Measurements from ENCODE around the gene KCTD1. TPM values are rescaled to one million over a fixed set of nuclear protein-coding genes. Genes with fewer than 3 reads are reported as not detected.

Gene KCTD1
- total and polyA plus RNA-seq, 2 of the 4 experiments (the other 2 are of a cell fraction), result 5.0 to 5.8 TPM

DNA sequence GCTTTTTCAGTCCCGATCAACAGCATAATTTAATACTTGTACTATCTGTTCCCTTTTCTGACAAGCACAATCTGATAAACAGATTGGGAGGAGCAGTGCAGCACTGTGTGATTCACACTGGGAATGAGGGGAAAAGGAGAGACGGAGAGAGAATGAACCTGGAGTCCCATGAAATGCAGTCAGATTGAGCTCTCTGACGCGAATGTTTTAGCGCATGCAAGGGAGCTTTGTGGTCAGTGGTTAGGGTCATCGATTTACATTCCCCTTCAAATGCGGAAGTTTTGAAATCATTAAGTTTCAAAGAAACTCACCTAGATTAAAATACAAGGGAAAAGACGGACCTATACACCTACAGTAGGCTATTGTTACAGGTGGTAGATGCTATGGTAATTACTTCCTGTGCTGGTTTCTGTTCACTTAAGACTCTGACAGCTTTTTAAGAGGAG is 99.6 kb downstream of the KCTD1 start:
- no TSS peak for BruUV-seq (replicated peaks)
- H4K20me1 ChIP-seq (ENCODE audit: insufficient read depth, low read length), result no peaks in the 10 kb centered on the region
- H3K36me3 ChIP-seq (ENCODE audit: control insufficient read depth, insufficient read depth, low read length), result no peaks in the 10 kb centered on the region
- H3K4me3 ChIP-seq (ENCODE audit: insufficient read depth, low read depth, low read length), result no peak overlapping the region
- H3K4me1 ChIP-seq (ENCODE audit: control insufficient read depth, insufficient read depth, low read length), result no peaks in the 10 kb centered on the region
- no peak for DNase-seq
- H3K9me3 ChIP-seq (ENCODE audit: control insufficient read depth, insufficient read depth, low read length), result no peaks in the 10 kb centered on the region
- no peak overlapping the region for H3K9ac ChIP-seq (ENCODE audit: low read depth, low read length)
- WGBS, 2 experiments (ENCODE audit: extremely low coverage in 2 of 2, insufficient read length in 1 of 2), result no CpG with 5 or more reads among the region's 8 CpGs
- no peak for TF ChIP-seq RAD21 (IDR thresholded peaks at IDR 0.05; ENCODE audit: low read length)
- TF ChIP-seq RCOR1 (IDR thresholded peaks at IDR 0.05; ENCODE audit: insufficient replicate concordance, low read length), result no peak
- TF ChIP-seq CHD1 (IDR thresholded peaks at IDR 0.05; ENCODE audit: low read depth, low read length), result no peak
- no peak for TF ChIP-seq MAFK (IDR thresholded peaks at IDR 0.05; ENCODE audit: low read depth, low read length)
- TF ChIP-seq, protein P1, sequence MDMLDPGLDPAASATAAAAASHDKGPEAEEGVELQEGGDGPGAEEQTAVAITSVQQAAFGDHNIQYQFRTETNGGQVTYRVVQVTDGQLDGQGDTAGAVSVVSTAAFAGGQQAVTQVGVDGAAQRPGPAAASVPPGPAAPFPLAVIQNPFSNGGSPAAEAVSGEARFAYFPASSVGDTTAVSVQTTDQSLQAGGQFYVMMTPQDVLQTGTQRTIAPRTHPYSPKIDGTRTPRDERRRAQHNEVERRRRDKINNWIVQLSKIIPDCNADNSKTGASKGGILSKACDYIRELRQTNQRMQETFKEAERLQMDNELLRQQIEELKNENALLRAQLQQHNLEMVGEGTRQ (IDR thresholded peaks at IDR 0.05; ENCODE audit: low read depth, low read length), result no peak
- no peak for TF ChIP-seq POLR2A (IDR thresholded peaks at IDR 0.05; ENCODE audit: low read depth, low read length)
- TF ChIP-seq, protein P2, sequence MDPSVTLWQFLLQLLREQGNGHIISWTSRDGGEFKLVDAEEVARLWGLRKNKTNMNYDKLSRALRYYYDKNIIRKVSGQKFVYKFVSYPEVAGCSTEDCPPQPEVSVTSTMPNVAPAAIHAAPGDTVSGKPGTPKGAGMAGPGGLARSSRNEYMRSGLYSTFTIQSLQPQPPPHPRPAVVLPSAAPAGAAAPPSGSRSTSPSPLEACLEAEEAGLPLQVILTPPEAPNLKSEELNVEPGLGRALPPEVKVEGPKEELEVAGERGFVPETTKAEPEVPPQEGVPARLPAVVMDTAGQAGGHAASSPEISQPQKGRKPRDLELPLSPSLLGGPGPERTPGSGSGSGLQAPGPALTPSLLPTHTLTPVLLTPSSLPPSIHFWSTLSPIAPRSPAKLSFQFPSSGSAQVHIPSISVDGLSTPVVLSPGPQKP (IDR thresholded peaks at IDR 0.05; ENCODE audit: borderline replicate concordance, low read depth, low read length), result no peak
- no peak for TF ChIP-seq MXI1 (IDR thresholded peaks at IDR 0.05; ENCODE audit: borderline replicate concordance, low read depth, low read length)
- no peak for TF ChIP-seq NFE2L2 (IDR thresholded peaks at IDR 0.05; ENCODE audit: low read depth, low read length)
- TF ChIP-seq CEBPB (IDR thresholded peaks at IDR 0.05; ENCODE audit: low read depth, low read length), result no peak
- no peak for TF ChIP-seq FOS (IDR thresholded peaks at IDR 0.05; ENCODE audit: low read depth, low read length)
- no peak for TF ChIP-seq SMC3 (IDR thresholded peaks at IDR 0.05; ENCODE audit: low read depth, low read length)
- no peak for TF ChIP-seq BHLHE40 (IDR thresholded peaks at IDR 0.05; ENCODE audit: low read depth, low read length)
- TF ChIP-seq MAZ (IDR thresholded peaks at IDR 0.05; ENCODE audit: borderline replicate concordance, low read depth, low read length), result no peak
- H4K91ac ChIP-seq (ENCODE audit: insufficient read depth, low read depth, low read length), result no peak overlapping the region
- no peaks in the 10 kb centered on the region for H3K9me1 ChIP-seq (ENCODE audit: insufficient read depth, low read length)
- no peak overlapping the region for H3K4ac ChIP-seq (ENCODE audit: low read depth, low read length)
- no peaks in the 10 kb centered on the region for H3K79me1 ChIP-seq (ENCODE audit: low read depth in 1 of 2, low read length in 2 of 2)
- no peak overlapping the region for H3K4me2 ChIP-seq (ENCODE audit: low read depth, low read length)
- H2AK5ac ChIP-seq (ENCODE audit: low read depth, low read length), result no peak overlapping the region
- ChIA-PET POLR2A (ENCODE audit: unreplicated experiment) (no interaction called here), CTCF (interaction anchor here (1.2 kb wide), 1 partner anchor 10 kb away, joined by 3 read pairs; no protein-coding TSS in a partner anchor)
- H2AK9ac ChIP-seq (replicated peaks; ENCODE audit: low read depth, low read length, poor library complexity), result no peak overlapping the region
- dilution Hi-C loops (cut with HindIII; ENCODE audit: low sequenced_read_pairs, unreplicated experiment), result no loop called here
- H2BK15ac ChIP-seq (ENCODE audit: low read depth, low read length), result no peak overlapping the region
- no peak overlapping the region for H2AFZ ChIP-seq (replicated peaks; ENCODE audit: low read length, poor library complexity)
- H3K18ac ChIP-seq (ENCODE audit: low read depth, low read length), result no peak overlapping the region
- no peak overlapping the region for H3K56ac ChIP-seq (ENCODE audit: extremely low read depth, insufficient read depth, low read length)
- no peak overlapping the region for H4K8ac ChIP-seq (ENCODE audit: low read depth in 2 of 2, low read length in 2 of 2)
- H2BK5ac ChIP-seq (ENCODE audit: low read depth, low read length, poor library complexity, severe bottlenecking), result no peak overlapping the region
- no peak overlapping the region for H2BK20ac ChIP-seq (ENCODE audit: low read depth, low read length)
- intact Hi-C loops (cut with micrococcal nuclease), result no loop called here
- H3K27ac ChIP-seq (ENCODE audit: insufficient read depth, low read length), result no peak overlapping the region
- H3K27me3 ChIP-seq (ENCODE audit: control insufficient read depth, insufficient read depth, low read length), result peaks cover 8% of the 10 kb centered on the region
- H3K14ac ChIP-seq (replicated peaks; ENCODE audit: low read depth, low read length), result no peak overlapping the region
- H2BK120ac ChIP-seq (ENCODE audit: low read depth, low read length), result no peak overlapping the region
- in situ Hi-C loops (cut with MboI; ENCODE audit: low sequenced_read_pairs), result no loop called here
- H4K5ac ChIP-seq (ENCODE audit: low read depth, low read length), result no peak overlapping the region
- ATAC-seq (ENCODE audit: low read depth), result no peak
- H3K23ac ChIP-seq (ENCODE audit: low read depth, low read length), result no peak overlapping the region
